AG09309 (cell line): ENCODE measurements around the gene FRMD8.
"Not testable (repeated sequence)": the region's sequence is repeated elsewhere in the genome, so short reads cannot be mapped to it uniquely, and the experiment has no call there.

Experiments
- DNase-seq: peaks from one replicate; pipeline ENCODE4 v3.0.0-alpha.2; 2010; ENCODE audit warnings: low read depth
- H3K4me3 ChIP-seq: 2 replicates; pipeline ENCODE4 v1.5.1; 2011; ENCODE audit warnings: mild to moderate bottlenecking, low read depth, low read length, moderate library complexity; ENCODE audit not compliant: control insufficient read depth
- CTCF ChIP-seq: IDR thresholded peaks from 2 replicates; pipeline ENCODE4 v1.5.1; 2011; ENCODE audit warnings: mild to moderate bottlenecking, low read depth, low read length, inconsistent platforms; ENCODE audit not compliant: insufficient read depth, control insufficient read depth; ENCODE audit errors: missing control alignments

FRMD8 gene

GRCh38 chr11:65412271-65413076 is 26.0 kb downstream of the FRMD8 start:
- H3K4me3 ChIP-seq = no peak overlapping the region
- no peak for DNase-seq
- TF ChIP-seq CTCF = no peak

DNA sequence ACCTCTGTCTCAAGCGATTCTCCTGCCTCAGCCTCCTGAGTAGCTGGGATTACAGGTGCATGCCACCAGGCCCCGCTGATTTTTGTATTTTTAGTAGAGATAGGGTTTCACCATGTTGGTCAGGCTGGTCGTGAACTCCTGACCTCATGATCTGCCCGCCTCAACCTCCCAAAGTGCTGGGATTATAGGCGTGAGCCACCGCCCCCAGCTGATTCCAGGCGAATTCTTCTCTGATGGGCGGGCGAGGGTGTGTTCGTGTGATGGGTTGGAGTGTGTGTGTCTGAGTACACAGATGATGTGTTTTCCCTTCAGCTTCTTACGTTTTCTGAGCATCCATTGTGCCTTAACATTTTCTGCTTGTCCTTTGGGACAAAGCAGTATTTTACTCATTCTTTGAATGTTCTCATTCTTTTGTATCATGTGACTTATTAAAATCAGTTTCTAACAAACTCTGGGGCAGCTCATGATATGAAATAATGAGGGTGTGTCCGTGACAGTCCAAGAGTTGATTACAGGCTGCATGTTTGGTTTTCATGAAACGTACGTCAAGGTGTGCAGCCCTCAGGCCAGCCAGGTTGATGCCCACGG is 26.7 kb downstream of the FRMD8 start:
- DNase-seq, H3K4me3 ChIP-seq: not testable (repeated sequence)

- H3K4me3 ChIP-seq = no peak overlapping the region
- DNase-seq = no peak
- TF ChIP-seq CTCF = no peak
Observed at GRCh38 chr11:65414776-65415498, 28.5 kb downstream of the FRMD8 start.

GRCh38 chr11:65415499-65416340 is 29.3 kb downstream of the FRMD8 start:
- peak overlapping the region; percentile 14 for H3K4me3 ChIP-seq
- TF ChIP-seq CTCF = no peak
- no peak for DNase-seq

DNA sequence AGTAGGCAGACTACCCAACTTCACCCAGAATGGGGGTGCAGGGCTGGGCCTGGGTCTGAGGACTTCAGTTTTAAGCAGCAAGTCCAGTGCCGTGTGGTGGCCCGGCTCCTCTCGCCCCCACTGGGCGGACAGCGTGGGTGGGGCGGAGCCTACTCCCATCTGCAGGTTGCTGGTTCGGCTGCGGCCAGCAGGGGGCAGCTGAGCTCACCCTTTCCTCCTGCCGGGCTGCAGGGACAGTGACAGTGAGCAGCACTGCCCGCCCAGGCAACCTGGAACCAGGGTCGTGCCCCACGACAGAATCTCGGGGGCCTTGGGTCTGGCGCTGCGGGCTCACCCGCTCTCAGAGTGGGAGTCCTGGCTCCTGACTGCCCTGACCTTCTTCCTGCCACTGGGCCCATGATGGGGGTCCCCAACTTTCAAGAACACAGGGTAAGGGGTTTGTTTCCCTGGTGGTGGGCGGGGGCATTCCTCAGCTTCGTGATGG is 29.9 kb downstream of the FRMD8 start:
- peak; percentile 96 for TF ChIP-seq CTCF
- DNase-seq = peak; percentile 35
- peak overlapping the region; percentile 14 for H3K4me3 ChIP-seq

- TF ChIP-seq CTCF = no peak
- H3K4me3 ChIP-seq = peak overlapping the region; percentile 14
- DNase-seq = no peak
Observed at GRCh38 chr11:65416841-65417701, 30.6 kb downstream of the FRMD8 start.
